OCI-LY3 (cell line): ENCODE data around the gene MAP3K15.

Experiments
- EZH2phosphoT487 ChIP-seq: fragments of 200-600 bp; shearing (Covaris generic); IDR thresholded peaks from 2 replicates; pipeline ENCODE4 v1.6.1; 2018; ENCODE audit warnings: antibody characterized with exemption, mixed run types, low read depth
- TF ChIP-seq, protein P1 (sequence below): fragments of 200-600, 300-600 bp; sonication (generic); IDR thresholded peaks from 2 replicates; pipeline ENCODE4 v1.5.1; 2014; ENCODE audit warnings: antibody characterized with exemption, low read length, low read depth

- TF ChIP-seq, protein P1, sequence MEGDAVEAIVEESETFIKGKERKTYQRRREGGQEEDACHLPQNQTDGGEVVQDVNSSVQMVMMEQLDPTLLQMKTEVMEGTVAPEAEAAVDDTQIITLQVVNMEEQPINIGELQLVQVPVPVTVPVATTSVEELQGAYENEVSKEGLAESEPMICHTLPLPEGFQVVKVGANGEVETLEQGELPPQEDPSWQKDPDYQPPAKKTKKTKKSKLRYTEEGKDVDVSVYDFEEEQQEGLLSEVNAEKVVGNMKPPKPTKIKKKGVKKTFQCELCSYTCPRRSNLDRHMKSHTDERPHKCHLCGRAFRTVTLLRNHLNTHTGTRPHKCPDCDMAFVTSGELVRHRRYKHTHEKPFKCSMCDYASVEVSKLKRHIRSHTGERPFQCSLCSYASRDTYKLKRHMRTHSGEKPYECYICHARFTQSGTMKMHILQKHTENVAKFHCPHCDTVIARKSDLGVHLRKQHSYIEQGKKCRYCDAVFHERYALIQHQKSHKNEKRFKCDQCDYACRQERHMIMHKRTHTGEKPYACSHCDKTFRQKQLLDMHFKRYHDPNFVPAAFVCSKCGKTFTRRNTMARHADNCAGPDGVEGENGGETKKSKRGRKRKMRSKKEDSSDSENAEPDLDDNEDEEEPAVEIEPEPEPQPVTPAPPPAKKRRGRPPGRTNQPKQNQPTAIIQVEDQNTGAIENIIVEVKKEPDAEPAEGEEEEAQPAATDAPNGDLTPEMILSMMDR, result no peak
- TF ChIP-seq EZH2phosphoT487, result no peak
Observed at GRCh38 chrX:19448077-19448476, 67.2 kb downstream of the MAP3K15 start.
